HT-29 (cell line): ENCODE data around the gene PHC2. TPM values are rescaled to one million over a fixed set of nuclear protein-coding genes. Genes with fewer than 3 reads are reported as not detected.

Experiments used
- DNase-seq: peaks from one replicate; pipeline ENCODE4 v3.0.0-alpha.2; 2015; ENCODE audit warnings: low spot score
- total RNA-seq: library from RNA; depleted of rRNA; stranded (reverse); fragments of >200 nt; shearing (Covaris generic); gene quantifications from 2 replicates; pipeline ENCODE4 v1.2.3, GENCODE V29; 2014

PHC2 gene
- total RNA-seq, 1 experiment from 2014 or later = 166 TPM

- no peak for DNase-seq
These were observed 59.6 kb downstream of the PHC2 start for GRCh38 chr1:33371334-33371733.

DNA sequence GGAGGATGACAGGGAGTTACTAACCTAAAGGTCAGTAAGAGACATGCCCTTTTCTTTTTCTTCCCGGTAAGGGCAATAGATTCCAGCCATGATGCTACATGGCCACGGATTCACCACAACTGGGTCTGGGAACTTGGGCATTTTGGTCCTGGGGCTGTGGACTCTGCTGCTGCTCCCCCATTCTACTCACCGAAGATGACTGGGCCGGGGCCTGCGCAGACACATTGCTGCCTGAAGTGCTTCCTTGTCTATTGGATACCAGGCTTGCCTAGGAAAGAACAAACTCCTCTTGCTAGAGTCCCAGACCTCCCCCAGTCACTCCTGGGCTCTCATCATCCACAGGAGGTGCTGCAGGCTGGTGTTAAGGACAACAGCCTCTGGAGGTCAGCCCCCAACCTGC is 60.1 kb downstream of the PHC2 start:
- DNase-seq = no peak

DNA sequence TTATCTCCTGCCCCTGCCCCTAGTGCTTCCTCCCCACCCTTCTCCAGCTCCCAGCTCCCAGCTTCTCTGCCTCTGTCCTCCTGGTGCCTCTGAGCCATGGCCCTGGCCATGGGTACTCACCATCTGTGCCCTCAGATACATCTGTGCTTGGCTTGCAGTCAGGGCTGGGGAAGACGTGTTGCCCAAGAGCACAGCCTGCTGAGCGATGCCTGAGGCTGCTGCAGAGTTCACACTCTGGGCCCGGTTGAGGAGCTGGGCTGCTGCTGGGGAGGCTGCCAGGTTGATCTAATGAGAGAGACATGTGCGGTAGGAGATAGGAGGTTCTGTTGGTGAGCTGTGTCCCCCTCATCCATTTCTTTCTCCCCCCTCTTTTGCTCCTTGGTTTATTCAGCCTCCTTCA is 60.6 kb downstream of the PHC2 start:
- no peak for DNase-seq

- DNase-seq = no peak
These were observed 61.1 kb downstream of the PHC2 start for GRCh38 chr1:33369764-33370163.

- no peak for DNase-seq
These were observed 61.8 kb downstream of the PHC2 start for GRCh38 chr1:33369081-33369480.

- no peak for DNase-seq
These were observed 62.5 kb downstream of the PHC2 start for GRCh38 chr1:33368431-33368830.

DNA sequence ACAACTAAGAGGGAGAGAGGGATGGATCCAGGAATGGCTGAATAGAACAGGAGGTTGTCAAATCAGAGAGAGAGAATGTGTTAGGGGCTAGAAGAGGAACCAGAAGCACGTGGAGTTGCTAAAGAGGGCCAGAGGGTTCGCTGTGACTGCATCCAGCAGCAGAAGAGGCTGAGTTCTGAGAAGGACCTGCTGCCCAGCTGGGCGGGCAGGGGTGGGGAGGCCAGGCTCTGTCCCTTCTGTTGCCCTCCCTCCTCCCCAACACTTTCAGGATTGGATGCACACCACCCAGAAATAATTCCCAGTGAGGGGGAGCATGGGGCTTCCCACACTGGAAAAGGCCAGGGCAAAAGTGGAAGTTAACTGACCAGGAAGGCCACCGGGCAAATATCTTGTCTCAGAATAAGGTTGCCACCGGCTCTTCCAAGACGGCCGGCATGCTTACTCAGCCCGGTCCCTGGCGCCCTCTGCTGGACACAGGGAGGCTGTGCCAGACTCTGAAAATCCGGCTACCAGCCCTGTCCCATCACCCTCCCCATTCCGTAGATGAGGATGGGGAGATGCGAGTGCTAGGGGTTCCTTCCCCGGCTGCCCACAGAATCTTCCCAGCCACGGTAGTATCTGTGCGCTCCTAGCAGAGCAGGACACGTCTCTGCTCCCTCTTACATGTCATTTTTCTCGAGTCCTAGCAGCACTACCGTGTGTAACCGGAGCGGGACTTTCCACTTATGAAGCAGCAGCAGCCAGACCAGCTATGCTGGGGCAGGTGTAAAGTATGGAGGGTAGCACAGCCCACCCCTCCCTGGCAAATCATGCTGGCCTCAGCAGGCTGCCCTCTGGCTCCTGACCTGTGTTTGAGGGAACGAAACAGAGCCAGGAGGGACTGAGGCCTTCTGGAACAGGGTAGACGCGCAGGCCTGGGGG is 63.1 kb downstream of the PHC2 start:
- peak; percentile 89 for DNase-seq

- DNase-seq = no peak
These were observed 64.0 kb downstream of the PHC2 start for GRCh38 chr1:33366762-33367484.

GRCh38 chr1:33365560-33365997 is 65.3 kb downstream of the PHC2 start:
- no peak for DNase-seq

GRCh38 chr1:33364565-33364918 is 66.4 kb downstream of the PHC2 start:
- no peak for DNase-seq

DNA sequence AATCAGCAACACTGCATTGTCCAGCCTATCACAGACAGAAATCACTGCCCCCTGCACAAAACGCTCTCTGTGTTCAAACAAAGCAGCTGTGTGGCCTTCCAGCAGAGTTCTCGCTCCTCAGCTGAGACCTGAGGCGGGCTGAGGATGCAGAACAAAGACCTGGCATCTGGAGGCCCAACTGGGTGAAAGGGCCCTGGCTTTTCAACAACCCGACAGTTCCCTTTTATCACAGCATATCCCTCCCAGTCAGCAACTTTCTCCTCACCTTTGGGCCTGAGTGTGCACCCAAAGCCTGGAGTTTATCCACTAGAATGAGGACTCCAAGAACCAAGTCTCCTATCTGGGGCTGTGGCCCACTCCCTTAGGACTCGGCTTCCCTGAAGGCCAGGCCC is 67.4 kb downstream of the PHC2 start:
- no peak for DNase-seq

GRCh38 chr1:33363021-33363420 is 67.9 kb downstream of the PHC2 start:
- no peak for DNase-seq

GRCh38 chr1:33361532-33362235 is 69.2 kb downstream of the PHC2 start:
- DNase-seq = no peak

DNA sequence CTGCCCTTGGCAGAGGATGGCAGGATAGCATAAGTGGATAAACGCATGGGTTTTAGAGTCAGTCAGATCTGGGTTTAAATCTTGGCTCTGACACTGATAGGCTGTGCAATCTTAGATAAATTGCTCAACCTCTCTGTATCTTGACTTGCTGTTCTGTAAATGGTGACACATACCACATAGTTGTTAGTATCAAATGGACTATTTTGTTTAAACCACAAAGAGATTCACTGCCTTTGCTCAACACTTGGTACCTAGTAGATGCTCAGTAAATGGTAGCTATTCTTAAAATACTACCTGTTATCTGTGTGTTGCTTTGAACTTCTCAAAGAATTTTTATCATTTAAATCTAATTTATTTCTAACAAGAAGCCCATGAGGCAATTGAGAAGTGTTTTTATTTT is 70.5 kb downstream of the PHC2 start:
- no peak for DNase-seq

DNA sequence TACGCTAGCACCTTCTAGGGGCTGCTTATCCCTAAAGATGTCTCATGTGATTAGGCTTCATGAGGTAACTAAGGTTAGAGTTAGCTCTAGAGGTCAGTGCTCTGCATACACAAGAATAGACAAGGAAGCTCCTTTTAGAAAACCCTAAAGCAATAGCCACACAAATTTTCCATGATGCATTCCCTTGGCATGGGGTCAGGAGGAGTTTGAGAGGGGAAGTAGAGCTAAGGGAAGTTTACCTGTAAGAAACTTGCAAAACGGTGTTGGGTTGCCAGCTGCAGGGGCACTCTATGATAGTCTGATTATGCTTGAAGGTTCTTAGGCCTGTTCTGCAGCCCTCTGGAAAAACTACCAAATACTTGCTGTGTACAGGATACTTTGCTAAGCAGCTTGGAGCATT is 71.0 kb downstream of the PHC2 start:
- no peak for DNase-seq

DNA sequence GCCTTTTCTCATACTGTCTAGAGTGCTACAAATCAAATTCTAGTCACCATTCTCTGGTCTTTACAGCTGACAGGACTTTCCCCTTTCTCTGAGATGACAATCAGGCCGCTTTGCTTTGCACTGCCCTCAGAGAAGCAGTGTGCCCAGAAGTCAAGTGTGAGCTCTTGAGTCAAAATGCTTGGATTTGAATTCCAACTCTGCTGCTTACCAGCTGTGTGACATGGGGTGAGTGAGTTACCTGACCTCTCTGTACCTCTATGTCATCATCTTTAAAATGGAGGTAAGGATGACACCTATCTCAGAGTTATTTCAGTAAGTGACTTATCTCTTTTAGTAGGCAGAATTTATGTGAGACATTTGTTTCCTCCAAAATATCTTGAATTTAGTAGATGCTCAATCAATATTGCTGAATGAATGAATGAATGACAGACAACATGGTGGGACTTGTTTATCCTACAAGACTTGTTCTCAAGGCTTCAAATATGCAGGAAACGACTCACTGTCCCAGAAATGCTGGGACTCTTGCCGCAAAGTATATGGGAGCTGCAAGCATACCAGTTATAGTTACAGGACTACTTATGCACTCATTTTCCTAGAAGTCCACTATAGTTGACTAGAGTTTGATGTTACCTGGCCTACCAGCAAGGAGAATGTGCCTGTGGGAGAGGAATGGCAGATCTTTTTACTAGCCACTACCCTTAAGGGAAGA is 71.9 kb downstream of the PHC2 start:
- no peak for DNase-seq

GRCh38 chr1:33358114-33358794 is 72.6 kb downstream of the PHC2 start:
- no peak for DNase-seq

- DNase-seq = no peak
These were observed 73.8 kb downstream of the PHC2 start for GRCh38 chr1:33357099-33357498.

DNA sequence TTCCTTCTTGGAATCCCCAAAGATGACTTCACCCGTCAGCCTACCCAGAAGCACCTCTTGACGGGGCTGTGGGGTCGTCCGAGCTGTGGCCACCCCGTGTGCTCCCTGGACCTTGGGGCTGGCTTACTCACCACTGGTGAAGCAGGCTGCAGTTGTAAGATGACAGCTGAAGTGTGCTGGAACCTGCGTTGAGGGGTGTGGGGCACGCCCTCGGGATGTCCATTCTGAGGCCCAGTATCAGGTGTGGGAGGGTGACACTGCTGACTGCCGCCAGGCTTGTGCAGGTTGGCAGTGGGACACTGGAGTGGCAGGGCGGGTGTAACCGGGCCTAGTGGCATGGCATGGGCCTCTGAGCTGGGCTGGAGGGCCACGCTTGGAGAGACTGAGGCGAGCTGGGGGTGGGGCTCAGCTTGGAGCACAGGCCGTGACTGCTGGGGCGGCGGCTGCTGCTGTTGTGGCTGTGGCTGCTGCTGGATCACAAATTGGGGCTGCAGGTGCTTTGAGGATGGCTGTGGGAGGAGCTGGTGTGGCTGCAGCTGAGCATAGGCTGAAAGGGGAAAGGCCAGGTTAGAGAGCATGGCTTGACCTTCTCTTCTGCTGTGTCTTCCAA is 76.1 kb downstream of the PHC2 start:
- no peak for DNase-seq

DNA sequence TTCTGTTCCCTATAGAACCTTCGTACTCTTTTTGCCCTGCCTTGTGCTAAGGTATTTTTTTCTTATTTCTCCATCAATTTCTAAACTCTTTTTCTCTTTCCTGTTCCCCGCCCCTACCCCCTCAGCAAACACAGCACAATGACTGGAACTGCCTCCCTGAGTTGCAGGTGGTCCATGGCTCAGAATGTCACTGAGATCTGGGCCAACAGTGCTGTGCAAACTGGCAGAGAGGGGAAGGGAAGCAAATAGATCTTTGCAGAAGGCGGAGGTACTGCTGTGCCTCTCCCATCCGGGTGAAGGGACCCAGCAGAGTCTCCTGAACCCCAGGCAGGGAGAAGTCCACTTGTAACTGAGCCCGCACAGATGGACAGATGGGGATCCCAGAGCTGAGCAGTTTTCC is 77.4 kb downstream of the PHC2 start:
- DNase-seq = no peak

- DNase-seq = no peak
These were observed 79.6 kb downstream of the PHC2 start for GRCh38 chr1:33351281-33351660.
